Stimulated activated CD4-positive, alpha-beta T cell treated with anti-CD3 and anti-CD28 coated beads, Interleukin-1b, Interleukin-23, amount 100 ng/mL, for 24 hours (primary cell): Measurements from ENCODE around the gene CCDC124.

Experiments
- DNase-seq, 4 experiments: peaks; one replicate each; pipeline ENCODE4 v3.0.0-alpha.2; 2020; ENCODE audit warnings: low read depth in 4 of 4, low spot score in 1 of 4

Gene CCDC124

DNA sequence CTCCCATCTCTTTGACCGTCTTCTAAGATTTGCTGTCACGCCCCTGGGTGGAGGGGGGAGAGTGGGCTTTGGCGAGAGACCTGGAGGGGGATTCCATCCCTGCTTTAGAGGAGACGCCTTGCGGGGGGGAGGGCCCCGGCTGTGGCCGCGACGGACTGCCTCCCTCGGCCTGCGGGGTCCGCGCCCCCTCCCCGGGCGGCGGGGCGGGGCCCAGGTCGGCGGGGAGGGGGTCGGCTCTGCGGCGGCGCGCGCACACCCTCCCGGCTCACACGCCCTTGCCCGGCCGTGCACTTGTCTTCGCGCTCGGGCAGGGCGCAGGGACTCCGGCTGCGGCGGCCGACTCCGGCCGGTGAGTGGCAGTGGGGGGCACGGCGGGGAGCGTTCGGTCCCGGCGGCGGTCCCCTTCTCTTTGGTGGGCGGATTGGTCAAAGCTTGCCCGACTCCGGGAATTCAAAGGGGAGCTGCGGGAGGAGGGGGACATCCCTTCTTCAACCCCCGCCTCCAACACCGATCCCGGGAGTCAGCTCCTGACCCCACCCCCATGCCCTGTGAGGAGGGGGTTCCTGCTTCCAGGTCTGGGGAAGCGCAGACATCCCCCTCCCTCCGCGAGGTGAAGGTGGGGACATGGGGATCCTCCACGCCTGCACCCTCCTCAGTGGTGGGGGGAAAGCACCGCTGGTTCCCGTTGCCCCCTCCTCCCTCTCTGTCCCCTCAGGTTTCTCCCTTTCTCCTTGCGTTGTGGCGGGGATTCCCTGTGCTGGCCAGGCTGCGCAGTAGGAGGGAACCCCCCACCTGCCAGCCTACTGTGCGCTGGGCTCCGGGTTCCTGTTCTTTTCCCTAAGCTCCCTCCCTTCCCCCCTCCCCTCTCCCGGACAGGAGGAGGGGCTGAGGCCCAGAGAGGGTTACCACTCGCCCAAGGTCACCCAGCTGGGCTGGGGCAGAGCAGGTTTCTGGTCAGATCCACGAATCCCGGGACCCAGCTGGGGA is 19.5 kb downstream of the CCDC124 start:
- DNase-seq: no peak

DNA sequence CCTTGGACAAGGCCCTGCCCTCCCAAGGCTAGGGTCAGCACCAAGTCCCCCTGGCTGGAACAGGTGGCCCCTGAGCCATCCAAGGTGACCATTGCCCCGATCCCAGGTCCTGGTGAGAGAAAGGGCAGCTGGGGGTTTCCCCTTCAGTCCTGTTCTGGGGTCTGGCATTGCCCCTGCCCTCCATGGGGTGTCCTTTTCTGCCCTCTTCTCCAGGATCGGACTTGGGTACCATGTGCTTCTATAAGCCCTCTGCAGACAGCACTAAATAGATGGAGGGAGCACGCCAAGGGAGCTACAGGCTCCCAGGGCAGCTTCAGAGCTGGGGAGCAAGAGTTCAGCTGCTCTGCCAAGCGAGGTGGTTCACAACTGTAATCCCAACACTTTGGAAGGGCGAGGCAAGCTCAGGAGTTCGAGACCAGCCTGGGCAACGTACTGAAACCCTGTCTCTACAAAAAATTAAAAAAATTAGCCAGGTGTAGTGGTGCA is 20.5 kb downstream of the CCDC124 start:
- DNase-seq: no peak

DNA sequence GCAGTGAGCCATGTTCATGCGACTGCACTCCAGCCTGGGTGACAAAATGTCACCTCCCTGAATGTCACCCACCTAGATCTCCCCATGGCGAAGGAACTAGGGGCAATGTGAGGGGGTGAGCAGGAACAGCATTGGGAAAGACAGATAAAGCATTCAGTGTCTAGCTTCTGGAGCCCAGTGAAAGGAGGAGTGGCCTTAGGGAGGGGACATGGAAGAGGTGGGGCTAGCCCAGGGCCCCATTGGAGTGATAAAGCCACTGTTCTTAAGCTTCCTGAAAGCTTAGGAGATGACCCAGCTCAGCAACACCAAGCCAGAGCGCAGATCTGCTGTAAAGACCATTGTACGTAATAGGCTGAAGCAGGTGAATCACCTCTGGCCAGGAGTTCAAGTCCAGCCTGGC is 21.1 kb downstream of the CCDC124 start:
- DNase-seq: no peak

DNA sequence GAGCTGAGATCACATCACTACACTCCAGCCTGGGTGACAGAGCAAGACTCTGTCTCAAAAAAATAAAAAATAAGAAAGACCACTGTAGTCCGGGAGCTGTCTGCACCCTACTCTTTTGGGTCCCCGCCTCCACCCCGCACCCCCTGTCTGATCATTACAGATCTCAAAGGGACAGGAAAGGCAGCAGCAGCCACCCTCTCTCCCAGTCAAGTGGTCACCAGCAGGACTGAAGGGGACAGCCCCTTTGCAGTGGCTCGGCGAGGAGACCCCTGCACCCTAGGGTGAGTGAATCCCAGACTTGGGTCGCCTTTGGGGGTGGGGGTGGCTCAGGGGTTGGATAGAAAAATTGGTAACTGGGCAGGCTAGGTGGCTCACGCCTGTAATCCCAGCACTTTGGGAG is 21.6 kb downstream of the CCDC124 start:
- DNase-seq: no peak

DNA sequence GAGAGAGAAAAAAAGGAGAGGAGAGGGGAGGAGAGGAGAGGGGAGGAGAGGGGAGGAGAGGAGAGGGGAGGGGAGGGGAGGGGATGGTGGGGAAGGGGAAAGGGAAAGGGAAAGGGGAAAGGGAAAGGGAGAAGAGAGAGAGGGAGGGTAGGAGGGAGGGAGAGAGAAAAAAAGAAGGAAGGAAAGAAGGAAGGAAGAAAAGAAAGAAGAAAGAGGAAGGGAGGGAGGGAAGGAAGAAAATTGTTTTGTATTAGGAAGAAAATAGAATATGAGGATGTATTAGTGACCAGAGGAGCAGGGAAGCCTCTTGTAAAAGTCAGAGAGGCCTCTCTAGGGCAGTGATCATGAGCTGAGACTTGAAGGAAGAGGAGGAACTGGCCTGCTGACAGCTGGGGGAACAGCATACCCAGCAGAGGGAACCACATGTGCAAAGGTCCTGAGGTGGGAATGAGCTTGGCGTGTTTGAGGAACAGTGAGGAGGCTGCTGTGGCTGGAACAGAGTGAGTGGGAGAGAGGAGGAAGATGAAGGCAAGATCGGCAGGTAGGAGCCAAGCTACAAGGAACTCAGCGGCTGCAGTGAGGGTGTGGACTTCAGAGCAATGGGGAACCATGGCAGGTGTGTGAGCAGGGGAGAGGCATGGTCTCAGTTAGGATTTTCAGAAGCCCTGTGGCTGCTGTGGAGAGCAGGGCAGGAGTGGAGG is 24.5 kb downstream of the CCDC124 start:
- DNase-seq: no peak

DNA sequence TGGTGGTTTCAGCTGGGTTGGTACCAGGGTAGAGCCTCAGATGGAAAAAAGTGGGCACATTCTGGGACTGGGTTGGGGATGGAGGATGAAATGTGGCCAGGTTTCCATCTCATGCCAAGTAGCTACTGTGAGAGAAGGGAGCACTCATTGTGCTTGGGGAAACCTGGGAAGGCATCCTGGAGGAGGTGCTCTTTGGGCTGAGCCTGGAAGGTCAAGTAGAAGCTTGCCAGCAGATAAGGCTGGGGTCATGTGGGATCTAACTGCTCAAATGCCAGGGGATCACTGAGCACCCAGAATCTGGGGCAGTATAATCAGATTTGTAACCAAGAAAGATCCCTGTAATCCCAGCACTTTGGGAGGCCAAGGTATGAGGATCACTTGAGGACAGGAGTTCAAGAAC is 25.1 kb downstream of the CCDC124 start:
- no peak for DNase-seq

DNA sequence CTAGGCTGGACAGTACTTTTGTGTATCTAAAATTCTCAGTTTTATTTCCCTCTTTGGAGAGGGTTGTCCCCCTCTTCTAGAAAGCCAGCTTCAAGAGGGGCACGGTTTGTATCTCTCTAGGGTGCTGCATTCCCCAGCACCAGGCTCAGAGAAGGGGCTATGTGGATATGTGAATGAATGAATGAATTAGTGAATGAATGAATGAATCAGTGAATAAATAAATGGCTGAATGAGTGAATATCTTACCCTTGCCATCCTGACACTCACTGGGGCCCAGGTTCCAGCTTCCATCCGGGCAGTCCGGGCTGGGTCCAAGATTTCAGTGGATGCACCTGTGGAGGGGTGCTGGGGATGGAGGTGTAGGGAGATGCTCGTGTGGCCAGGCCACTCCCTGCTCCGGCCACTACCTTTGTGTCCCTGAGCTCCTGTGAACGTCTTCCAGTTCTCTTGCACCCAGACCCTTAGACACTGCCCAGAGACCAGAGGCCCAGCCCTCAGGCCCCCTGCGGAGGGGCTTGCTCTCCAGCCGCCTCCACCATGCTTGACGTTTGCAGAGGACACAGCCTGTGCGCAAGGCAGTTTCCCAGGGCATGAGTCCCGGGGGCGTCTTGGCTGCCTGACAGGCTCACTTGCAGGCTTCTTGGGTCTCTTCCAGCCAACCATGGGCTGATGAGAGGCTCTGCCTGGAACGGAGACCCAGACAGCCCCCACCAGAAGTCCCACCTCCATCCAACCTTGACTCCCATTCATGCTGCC is 31.3 kb downstream of the CCDC124 start:
- no peak for DNase-seq

DNA sequence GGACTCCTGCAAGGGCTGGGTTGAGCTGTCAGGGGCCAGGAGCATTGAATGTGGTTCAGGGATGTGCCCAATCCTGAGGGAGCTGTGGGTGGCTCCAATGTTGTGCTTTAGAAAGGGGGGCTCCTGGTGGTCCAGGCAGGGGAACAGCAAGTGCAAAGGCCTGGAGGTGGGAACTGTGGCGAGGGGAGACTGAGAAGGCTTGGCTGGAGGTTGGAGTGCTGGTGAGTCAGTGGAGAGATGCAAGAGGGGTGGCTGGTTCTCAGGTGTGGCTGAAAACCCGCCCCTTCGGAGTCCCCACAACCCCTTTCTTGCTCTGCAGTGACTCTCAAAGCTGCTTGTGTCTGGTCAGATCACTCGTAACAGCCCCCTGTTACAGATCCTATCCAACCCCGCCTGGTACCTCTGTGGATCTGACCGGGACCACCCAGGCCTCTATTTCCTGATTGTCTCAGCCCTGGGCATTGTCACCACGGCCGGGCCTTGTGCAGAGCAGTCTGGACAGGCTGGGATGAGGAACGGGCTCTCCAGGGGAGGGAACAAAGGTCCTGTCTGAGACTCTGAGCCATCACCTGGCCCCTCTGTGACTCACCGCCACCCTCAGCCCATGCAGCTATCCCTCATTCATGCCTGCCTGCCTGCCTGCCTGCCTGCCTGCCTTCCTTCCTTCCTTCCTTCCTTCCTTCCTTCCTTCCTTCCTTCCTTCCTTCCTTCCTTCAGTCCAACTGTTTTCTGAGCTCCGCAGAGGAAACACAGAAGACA is 32.7 kb downstream of the CCDC124 start:
- no peak for DNase-seq

DNA sequence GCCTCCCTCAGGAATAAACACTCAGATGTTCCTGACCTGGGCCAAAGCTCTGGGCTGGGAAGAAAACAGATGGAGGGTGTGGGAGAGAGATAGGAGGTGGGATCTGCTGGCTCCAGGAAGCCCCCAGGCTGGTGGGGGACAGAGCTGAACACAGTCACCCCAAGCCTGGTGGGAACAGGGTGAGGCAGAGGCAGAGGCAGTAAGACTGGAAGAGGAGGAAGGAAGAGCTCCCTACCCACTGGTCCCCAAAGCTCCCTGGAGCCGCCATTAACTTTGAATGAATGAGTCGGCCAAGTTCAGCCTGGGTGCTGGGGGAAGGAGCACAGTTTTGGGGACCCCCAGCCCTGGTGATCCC is 33.3 kb downstream of the CCDC124 start:
- DNase-seq: no peak

DNA sequence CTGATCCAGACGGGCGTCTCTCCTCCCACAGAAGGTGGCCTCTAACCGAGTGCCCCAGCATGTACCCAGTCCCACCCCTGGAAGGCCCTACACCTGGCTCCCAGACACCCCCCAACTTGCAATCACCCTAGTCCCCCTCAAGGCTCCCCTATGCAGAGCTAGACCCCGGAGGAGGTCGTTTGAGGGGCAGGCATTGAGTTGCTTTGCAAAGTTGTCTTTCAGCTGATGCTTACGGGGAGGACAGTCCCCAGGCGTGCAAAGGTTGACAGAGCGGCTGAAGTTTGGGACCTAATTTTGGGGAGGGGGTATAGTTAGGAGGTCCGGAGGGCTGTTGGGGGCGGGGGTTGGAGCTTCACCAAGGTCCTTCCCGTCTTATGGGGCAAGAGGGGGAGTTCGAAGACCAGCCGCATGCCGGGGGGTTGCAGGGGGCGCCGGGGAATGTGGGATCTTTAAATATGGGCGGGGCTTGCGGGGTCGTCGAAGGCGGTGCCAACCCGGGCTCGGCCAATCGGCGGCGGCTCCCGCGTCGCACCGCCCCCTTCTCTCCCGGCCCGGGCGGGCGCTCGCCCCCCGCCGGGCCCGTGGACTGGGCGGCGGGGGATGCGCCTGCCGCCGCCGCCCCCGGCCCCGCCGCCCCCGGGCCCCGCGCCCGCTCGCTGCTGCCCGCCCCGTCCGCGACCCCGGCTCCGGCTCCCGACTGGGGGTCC is 33.9 kb downstream of the CCDC124 start, which contains the start of gene KCNN1:
Gene KCNN1 (plus strand): TSS at position 558 of the 707 bp plus-strand sequence. CDS start 6,782 bp downstream, outside the sequence.
- DNase-seq: no peak

DNA sequence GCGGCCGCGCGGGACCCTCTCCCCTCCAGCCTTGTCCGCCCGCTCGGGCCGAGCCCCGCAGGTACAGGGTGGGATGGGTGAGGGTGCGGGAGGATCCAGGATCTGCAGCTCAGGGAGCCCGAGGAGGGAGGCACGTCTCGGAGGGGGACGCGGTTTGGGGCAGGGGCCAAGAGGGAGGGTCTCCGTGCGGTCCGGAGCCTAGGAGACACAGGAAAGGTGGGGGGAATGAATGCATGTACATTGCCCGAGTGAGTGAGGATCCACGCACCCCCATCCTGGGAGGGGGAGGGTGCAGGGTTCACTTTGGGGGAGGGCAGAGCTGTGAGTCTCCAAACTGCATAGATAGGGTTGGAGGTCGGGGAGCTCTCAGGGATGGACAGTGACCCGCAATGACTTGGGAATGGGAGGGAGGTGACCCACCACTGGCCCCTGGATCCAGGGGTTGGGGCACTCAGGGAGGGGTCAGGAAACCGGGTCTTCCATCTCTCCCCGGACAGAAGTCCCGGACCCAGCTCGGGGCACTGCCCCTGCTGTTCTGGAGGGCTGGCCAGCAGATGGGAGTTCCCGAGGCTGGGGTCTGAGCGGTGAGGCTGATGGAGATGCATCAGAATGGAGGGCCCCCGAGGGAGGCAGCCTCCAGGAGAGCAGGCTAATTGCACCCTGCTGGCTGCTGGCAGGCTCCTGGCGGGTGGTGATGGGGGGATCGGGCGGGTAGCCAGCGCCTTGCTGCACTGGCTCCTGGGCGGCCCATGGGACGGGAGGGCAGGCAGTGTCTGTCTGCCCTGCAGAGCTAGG is 34.6 kb downstream of the CCDC124 start:
- DNase-seq: no peak

DNA sequence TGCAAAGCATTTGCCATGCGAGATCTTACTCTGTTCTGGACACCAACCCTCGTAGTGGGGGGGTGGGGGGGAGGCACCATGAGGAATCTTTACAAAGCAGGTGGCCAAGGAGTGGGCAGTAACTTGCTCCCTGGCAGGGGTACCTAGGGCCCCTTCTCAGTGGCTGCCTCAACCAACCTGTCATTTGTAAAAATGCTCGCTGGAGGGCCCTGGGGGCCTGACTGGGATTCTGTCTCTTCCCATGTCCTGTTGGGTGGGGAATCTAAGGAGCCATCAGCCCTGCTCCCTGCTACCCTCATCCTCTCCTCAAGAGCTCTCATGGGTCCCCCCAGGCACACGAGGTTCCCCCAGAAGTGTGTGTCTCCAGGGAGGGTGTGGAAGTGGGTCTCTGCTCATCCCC is 35.5 kb downstream of the CCDC124 start:
- no peak for DNase-seq

DNA sequence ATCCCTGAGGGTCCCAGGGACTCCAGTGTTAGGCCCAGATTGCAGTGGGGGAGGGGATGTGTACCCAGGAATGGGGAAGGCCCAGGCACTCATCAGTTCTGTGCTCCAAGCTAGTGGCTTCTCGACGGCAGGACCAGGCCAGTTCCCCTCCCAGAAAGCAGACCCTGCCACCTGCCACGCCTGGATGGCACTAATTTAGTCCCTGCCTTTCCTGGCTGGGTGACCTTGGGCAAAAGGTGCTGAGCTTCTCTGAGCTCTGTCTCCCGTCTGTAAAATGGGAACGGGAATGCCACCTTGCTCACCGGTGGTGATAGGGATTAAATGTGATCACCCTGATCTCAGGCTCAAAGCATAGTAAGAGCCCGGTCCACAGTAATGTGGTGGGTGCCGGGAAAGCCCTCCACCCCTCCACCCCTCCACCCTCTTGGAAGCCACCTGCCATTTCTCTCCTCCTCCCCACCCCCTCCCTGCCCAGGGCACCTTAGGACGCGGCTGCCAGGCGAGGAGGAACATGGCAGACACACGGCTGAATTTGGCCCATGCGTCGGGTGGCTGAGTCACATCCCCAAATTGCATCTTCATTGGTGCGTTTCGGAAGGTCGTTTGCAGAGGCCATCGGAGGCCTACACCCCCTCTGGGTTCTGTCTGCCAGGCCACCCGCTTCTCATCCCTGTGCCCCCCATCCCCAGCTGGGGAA is 36.4 kb downstream of the CCDC124 start:
- no peak for DNase-seq

DNA sequence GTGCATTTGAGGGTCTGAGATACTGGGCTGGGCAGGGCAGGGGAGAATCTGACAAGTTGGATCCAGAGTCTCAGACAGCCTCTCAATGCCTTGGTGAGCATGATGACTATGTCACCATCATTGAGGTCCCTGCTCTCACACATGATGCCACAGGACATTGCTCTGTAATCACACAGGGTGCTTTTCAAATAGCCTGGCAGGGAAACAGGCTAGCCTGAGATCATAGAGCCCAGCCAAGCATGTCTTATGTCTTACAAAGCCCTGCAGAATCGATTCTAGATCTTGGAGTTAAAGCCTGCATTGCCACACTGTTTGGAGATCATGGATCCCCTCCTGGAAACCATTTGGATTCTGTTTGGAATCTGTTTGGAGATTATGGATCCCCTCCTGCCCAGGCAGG is 39.4 kb downstream of the CCDC124 start:
- DNase-seq: no peak

DNA sequence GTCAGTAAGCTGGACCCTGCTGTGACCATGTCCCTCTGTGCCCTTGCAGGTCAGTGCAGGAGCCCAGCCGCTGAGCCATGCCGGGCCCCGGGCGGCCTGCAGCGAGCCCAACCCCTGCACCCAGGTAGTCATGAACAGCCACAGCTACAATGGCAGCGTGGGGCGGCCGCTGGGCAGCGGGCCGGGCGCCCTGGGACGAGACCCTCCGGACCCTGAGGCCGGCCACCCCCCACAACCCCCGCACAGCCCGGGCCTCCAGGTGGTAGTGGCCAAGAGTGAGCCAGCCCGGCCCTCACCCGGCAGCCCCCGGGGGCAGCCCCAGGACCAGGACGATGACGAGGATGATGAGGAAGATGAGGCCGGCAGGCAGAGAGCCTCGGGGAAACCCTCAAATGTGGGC is 40.9 kb downstream of the CCDC124 start:
- DNase-seq: no peak

DNA sequence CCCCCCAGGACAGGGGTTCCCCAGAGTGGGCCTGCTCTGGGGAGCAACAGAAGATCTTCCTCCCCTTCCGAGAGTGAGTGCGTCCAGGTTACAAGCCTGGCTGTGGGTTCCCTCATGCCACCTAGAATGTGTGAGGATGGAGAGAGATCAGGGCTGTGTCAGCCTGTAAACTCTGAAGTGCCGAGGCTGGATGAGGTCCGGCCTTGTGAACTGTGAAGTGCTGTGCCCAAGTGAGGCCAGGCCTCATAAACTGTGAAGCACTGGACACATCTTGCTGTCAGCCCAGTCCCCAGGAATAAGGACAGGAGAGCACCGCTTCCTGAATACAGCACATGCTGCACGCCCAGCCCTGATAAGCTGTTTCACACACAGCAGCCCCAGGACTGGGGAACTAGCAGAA is 41.7 kb downstream of the CCDC124 start:
- DNase-seq: no peak

DNA sequence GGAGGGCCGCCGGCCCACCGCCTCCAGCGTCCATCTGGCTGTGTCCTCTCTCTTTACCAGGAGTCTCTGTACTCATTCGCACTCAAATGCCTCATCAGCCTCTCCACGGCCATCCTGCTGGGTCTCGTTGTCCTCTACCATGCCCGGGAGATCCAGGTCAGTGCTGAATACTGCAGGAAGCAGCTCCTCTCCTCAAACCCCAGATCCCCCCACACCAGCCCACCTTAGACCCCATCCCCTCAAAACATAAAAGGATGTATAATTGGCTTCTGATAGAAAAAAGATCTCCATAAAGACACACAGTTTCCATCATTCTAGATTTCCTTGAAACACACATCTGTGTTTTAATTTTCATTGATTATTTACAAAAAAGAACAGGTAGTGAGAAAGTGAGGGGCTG is 42.2 kb downstream of the CCDC124 start:
- no peak for DNase-seq

DNA sequence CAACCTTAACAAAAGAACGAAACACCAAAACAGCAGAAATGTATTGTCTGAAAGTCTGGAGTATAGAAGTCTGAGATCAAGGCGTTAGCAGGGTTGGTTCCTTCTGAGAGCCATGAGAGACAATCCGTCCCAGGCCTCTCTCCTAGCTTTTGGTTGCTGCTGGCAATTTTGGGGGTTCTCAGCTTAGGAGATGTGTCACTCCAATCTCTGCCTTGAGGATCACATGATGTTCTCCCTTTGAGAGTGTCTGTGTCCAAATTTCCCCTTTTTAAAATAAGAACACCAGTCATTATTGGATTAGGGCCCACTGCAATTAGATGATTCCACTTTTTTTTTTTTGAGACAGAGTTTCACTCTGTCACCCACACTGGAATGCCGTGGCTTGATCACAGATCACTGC is 44.2 kb downstream of the CCDC124 start:
- no peak for DNase-seq

DNA sequence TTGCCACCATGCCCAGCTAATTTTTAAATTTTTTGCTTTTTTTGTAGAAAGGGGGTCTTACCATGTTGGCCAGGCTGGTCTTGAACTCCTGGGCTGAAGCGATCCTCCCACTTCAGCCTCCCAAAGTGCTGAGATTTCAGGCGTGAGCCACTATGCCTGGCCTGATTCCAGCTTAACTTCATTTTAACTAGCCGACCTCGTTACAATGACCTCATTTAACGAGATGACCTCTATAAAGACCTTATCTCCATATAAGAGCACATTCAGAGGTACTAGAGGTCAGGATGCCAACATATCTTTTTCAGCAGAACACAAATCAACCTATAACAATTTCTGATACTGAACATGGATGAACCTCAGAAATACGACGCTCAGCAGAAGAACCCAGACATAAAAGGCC is 44.7 kb downstream of the CCDC124 start:
- DNase-seq: no peak
